ENCODE measurements around the gene SNX30. TPM values are rescaled to one million over a fixed set of nuclear protein-coding genes. Genes with fewer than 3 reads are reported as not detected.

Gene SNX30
- total and polyA plus RNA-seq, 2 experiments from 2014 or later: 6.4 to 29.1 TPM

GRCh38 chr9:112856200-112856599 lies 105.6 kb downstream of the SNX30 start:
- DNase-seq (ENCODE audit: low spot score): no peak

GRCh38 chr9:112856843-112857242 lies 106.3 kb downstream of the SNX30 start:
- H3K36me3 ChIP-seq (replicated peaks; ENCODE audit: insufficient read depth, low read depth): no peaks in the 10 kb centered on the region
- no peaks in the 10 kb centered on the region for H3K4me1 ChIP-seq (ENCODE audit: insufficient read depth)
- no peaks in the 10 kb centered on the region for H3K27me3 ChIP-seq
- no peak overlapping the region for H3K4me2 ChIP-seq
- H3K27ac ChIP-seq: no peak overlapping the region
- H3K4me3 ChIP-seq: no peak overlapping the region
- TF ChIP-seq, protein P1, sequence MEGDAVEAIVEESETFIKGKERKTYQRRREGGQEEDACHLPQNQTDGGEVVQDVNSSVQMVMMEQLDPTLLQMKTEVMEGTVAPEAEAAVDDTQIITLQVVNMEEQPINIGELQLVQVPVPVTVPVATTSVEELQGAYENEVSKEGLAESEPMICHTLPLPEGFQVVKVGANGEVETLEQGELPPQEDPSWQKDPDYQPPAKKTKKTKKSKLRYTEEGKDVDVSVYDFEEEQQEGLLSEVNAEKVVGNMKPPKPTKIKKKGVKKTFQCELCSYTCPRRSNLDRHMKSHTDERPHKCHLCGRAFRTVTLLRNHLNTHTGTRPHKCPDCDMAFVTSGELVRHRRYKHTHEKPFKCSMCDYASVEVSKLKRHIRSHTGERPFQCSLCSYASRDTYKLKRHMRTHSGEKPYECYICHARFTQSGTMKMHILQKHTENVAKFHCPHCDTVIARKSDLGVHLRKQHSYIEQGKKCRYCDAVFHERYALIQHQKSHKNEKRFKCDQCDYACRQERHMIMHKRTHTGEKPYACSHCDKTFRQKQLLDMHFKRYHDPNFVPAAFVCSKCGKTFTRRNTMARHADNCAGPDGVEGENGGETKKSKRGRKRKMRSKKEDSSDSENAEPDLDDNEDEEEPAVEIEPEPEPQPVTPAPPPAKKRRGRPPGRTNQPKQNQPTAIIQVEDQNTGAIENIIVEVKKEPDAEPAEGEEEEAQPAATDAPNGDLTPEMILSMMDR (IDR thresholded peaks at IDR 0.05; ENCODE audit: poor library complexity): no peak
- TF ChIP-seq EZH2phosphoT487 (IDR thresholded peaks at IDR 0.05; ENCODE audit: low read depth, severe bottlenecking, unreplicated experiment) (no peak), EZH2 (IDR thresholded peaks at IDR 0.05; ENCODE audit: borderline replicate concordance) (no peak)
- 93% methylated on average over 14 of the region's 14 CpGs for WGBS (ENCODE audit: low lambda C conversion rate, missing lambda C conversion rate)
- H3K9me3 ChIP-seq (ENCODE audit: low read depth): no peaks in the 10 kb centered on the region
- no peaks in the 10 kb centered on the region for H3K9me2 ChIP-seq (replicated peaks; ENCODE audit: insufficient read depth)
- H4K20me1 ChIP-seq (ENCODE audit: insufficient read depth, poor library complexity, severe bottlenecking): no peaks in the 10 kb centered on the region
- no peak for DNase-seq (ENCODE audit: low spot score)
- H2AFZ ChIP-seq: no peak overlapping the region
- H3K79me2 ChIP-seq: no peaks in the 10 kb centered on the region

More at GRCh38 chr9:112856200-112856599, 105.6 kb downstream of the SNX30 start:
- no peaks in the 10 kb centered on the region for H3K27me3 ChIP-seq
- no peak overlapping the region for H3K4me2 ChIP-seq
- H4K20me1 ChIP-seq (ENCODE audit: insufficient read depth, poor library complexity, severe bottlenecking): no peaks in the 10 kb centered on the region
- H3K4me1 ChIP-seq (ENCODE audit: insufficient read depth): no peaks in the 10 kb centered on the region
- no peak overlapping the region for H2AFZ ChIP-seq
- no peaks in the 10 kb centered on the region for H3K36me3 ChIP-seq (replicated peaks; ENCODE audit: insufficient read depth, low read depth)
- TF ChIP-seq EZH2 (IDR thresholded peaks at IDR 0.05; ENCODE audit: borderline replicate concordance) (no peak), EZH2phosphoT487 (IDR thresholded peaks at IDR 0.05; ENCODE audit: low read depth, severe bottlenecking, unreplicated experiment) (no peak)
- TF ChIP-seq, protein P1 (IDR thresholded peaks at IDR 0.05; ENCODE audit: poor library complexity): no peak
- H3K4me3 ChIP-seq: no peak overlapping the region
- no peaks in the 10 kb centered on the region for H3K9me3 ChIP-seq (ENCODE audit: low read depth)
- 97% methylated on average over 3 of the region's 8 CpGs for WGBS (ENCODE audit: low lambda C conversion rate, missing lambda C conversion rate)
- H3K27ac ChIP-seq: no peak overlapping the region
- no peaks in the 10 kb centered on the region for H3K9me2 ChIP-seq (replicated peaks; ENCODE audit: insufficient read depth)
- no peaks in the 10 kb centered on the region for H3K79me2 ChIP-seq

- Histone ChIP-seq H3K27me3 (no peaks in the 10 kb centered on the region), H3K79me2 (no peaks in the 10 kb centered on the region), H4K20me1 (ENCODE audit: insufficient read depth, poor library complexity, severe bottlenecking) (no peaks in the 10 kb centered on the region), H3K4me1 (ENCODE audit: insufficient read depth) (no peaks in the 10 kb centered on the region), H3K9me2 (replicated peaks; ENCODE audit: insufficient read depth) (no peaks in the 10 kb centered on the region), H3K4me2 (no peak overlapping the region), H3K4me3 (no peak overlapping the region), H2AFZ (no peak overlapping the region), H3K36me3 (replicated peaks; ENCODE audit: insufficient read depth, low read depth) (no peaks in the 10 kb centered on the region), H3K9me3 (ENCODE audit: low read depth) (no peaks in the 10 kb centered on the region), H3K27ac (no peak overlapping the region)
- no peak for DNase-seq (ENCODE audit: low spot score)
- no peak for TF ChIP-seq EZH2phosphoT487 (IDR thresholded peaks at IDR 0.05; ENCODE audit: low read depth, severe bottlenecking, unreplicated experiment)
- TF ChIP-seq, protein P1 (IDR thresholded peaks at IDR 0.05; ENCODE audit: poor library complexity): no peak
- TF ChIP-seq EZH2 (IDR thresholded peaks at IDR 0.05; ENCODE audit: borderline replicate concordance): no peak
- 93% methylated on average over 6 of the region's 6 CpGs for WGBS (ENCODE audit: low lambda C conversion rate, missing lambda C conversion rate)
These were observed 107.4 kb downstream of the SNX30 start for GRCh38 chr9:112858005-112858404.

Measured in hepatocyte (in vitro differentiated cells).